B cell (primary cell): ENCODE data around the gene RAB10.

ENCODE experiments used
- CTCF ChIP-seq: fragments of 200-600 bp; IDR thresholded peaks from one replicate; pipeline ENCODE4 v1.8.0; 2022; ENCODE audit warnings: antibody characterized with exemption, mild to moderate bottlenecking
- EZH2 ChIP-seq: IDR thresholded peaks from 2 replicates; pipeline ENCODE4 v1.6.1; 2012; ENCODE audit warnings: borderline replicate concordance, low read depth, mild to moderate bottlenecking, moderate library complexity, low read length; ENCODE audit not compliant: insufficient read depth, poor library complexity, severe bottlenecking

- TF ChIP-seq CTCF, result no peak
- no peak for TF ChIP-seq EZH2
These were observed 114.6 kb downstream of the RAB10 start for GRCh38 chr2:26148501-26148900.
